ENCODE data around the gene GGPS1.

DNA sequence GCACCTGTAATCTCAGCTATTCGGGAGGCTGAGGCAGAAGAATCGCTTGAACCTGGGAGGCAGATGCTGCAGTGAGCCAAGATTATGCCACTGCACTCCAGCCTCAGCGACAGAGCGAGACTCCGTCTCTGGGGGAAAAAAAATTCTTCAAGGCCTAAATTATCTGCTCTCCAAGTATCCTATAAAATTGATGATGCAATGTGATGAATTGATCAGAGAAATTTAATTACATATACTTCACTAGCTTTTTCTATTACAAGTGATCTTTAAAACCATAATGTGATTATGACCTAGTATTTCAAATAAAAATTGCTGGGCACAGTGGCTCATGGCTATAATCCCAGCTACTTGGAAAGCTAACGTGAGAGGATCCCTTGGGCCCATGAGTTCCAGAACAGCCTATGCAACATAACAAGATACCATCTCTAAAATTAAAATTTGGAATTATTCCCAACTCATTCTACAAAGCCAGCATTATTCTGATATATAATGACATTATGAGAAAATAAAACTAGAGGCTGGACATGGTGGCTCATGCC, 44.1 kb upstream of the GGPS1 start:
- no peak for TF ChIP-seq CTCF (IDR thresholded peaks at IDR 0.05)
- TF ChIP-seq POLR2AphosphoS5 (IDR thresholded peaks at IDR 0.05; ENCODE audit: insufficient read depth in 1 of 2, low read depth in 1 of 2) = no peak

All from vagina (tissue), 2 donors.